HepG2 (cell line): Measurements from ENCODE around the gene COPS4. TPM values are rescaled to one million over a fixed set of nuclear protein-coding genes. Genes with fewer than 3 reads are reported as not detected.

ENCODE experiments used
- AGO2 ChIP-seq: fragments of 200-400 bp; formaldehyde crosslinking; optimal IDR thresholded peaks from 2 replicates; pipeline ENCODE3; 2017; ENCODE audit warnings: mild to moderate bottlenecking, low read depth, low read length, moderate library complexity
- ARID3A ChIP-seq: IDR thresholded peaks from 2 replicates; pipeline ENCODE4 v1.6.1; 2012; ENCODE audit warnings: low read depth, low read length, improper control_type of control experiment
- CCAR2 ChIP-seq: fragments of 200-400 bp; formaldehyde crosslinking; optimal IDR thresholded peaks from 2 replicates; pipeline ENCODE3; 2018; ENCODE audit warnings: low read depth, mild to moderate bottlenecking, low read length, moderate library complexity
- EZH2 ChIP-seq: conservative IDR thresholded peaks from 2 replicates; pipeline ENCODE4 v1.6.1; 2012; ENCODE audit warnings: mild to moderate bottlenecking, low read depth, low read length, moderate library complexity
- FOSL1 ChIP-seq: sonication (generic); formaldehyde crosslinking; IDR thresholded peaks from 2 replicates; pipeline ENCODE4 v1.9.0; 2021; ENCODE audit warnings: missing genetic modification reagents, borderline replicate concordance
- GZF1 ChIP-seq: sonication (generic); formaldehyde crosslinking; IDR thresholded peaks from 2 replicates; pipeline ENCODE4 v1.5.1; 2020; ENCODE audit warnings: mild to moderate bottlenecking, missing genetic modification reagents
- HINFP ChIP-seq: sonication (generic); formaldehyde crosslinking; IDR thresholded peaks from 2 replicates; pipeline ENCODE4 v1.4.0; 2020; ENCODE audit warnings: low read depth, mild to moderate bottlenecking, missing genetic modification reagents
- HMG20B ChIP-seq: conservative IDR thresholded peaks from 2 replicates; pipeline ENCODE4 v1.6.1; 2016; ENCODE audit warnings: missing genetic modification reagents, missing compliant biosample characterization
- KDM6A ChIP-seq: IDR thresholded peaks from 2 replicates; pipeline ENCODE4 v1.6.1; 2016; ENCODE audit warnings: low read depth
- MAZ ChIP-seq, 2 experiments: sonication (generic) in 1 of 2; formaldehyde crosslinking in 1 of 2; IDR thresholded peaks; 2 replicates each; pipeline versions ENCODE4 v1.5.0 to v1.6.1; 2012 to 2020; ENCODE audit warnings: low read depth in 2 of 2, mild to moderate bottlenecking in 2 of 2, borderline replicate concordance in 1 of 2, improper control_type of control experiment in 1 of 2, low read length in 1 of 2, missing genetic modification reagents in 1 of 2, moderate library complexity in 1 of 2
- MLX ChIP-seq: IDR thresholded peaks from 2 replicates; pipeline ENCODE4 v1.6.1; 2016
- MXD1 ChIP-seq: sonication (generic); formaldehyde crosslinking; IDR thresholded peaks from 2 replicates; pipeline ENCODE4 v1.4.0; 2020; ENCODE audit warnings: mild to moderate bottlenecking, missing genetic modification reagents
- RXRA ChIP-seq: sonication (generic); formaldehyde crosslinking; IDR thresholded peaks from 2 replicates; pipeline ENCODE4 v1.5.1; 2020; ENCODE audit warnings: missing genetic modification reagents
- THRA ChIP-seq: sonication (generic); formaldehyde crosslinking; IDR thresholded peaks from 2 replicates; pipeline ENCODE4 v1.4.0; 2020; ENCODE audit warnings: missing genetic modification reagents, borderline replicate concordance
- WIZ ChIP-seq: sonication (generic); formaldehyde crosslinking; IDR thresholded peaks from 2 replicates; pipeline ENCODE4 v1.5.1; 2020; ENCODE audit warnings: mild to moderate bottlenecking, missing genetic modification reagents
- YY1 ChIP-seq: IDR thresholded peaks from 2 replicates; pipeline ENCODE4 v1.6.1; 2011; ENCODE audit warnings: low read length, low read depth, moderate library complexity, mild to moderate bottlenecking; ENCODE audit not compliant: insufficient read depth, insufficient replicate concordance
- ZFP41 ChIP-seq: sonication (generic); formaldehyde crosslinking; IDR thresholded peaks from 2 replicates; pipeline ENCODE4 v1.4.0; 2020; ENCODE audit warnings: mild to moderate bottlenecking, missing genetic modification reagents, borderline replicate concordance
- ZNF3 ChIP-seq: IDR thresholded peaks from 2 replicates; pipeline ENCODE4 v1.7.0; 2017; ENCODE audit warnings: inconsistent platforms
- ZNF350 ChIP-seq: sonication (generic); formaldehyde crosslinking; IDR thresholded peaks from 2 replicates; pipeline ENCODE4 v1.4.0; 2020; ENCODE audit warnings: mild to moderate bottlenecking, low read depth, missing genetic modification reagents, borderline replicate concordance
- ZNF740 ChIP-seq: sonication (generic); formaldehyde crosslinking; IDR thresholded peaks from 2 replicates; pipeline ENCODE4 v1.4.0; 2020; ENCODE audit warnings: missing genetic modification reagents
- ZNF747 ChIP-seq: sonication (generic); formaldehyde crosslinking; IDR thresholded peaks from 2 replicates; pipeline ENCODE4 v1.8.1; 2023; ENCODE audit warnings: missing genetic modification reagents, mild to moderate bottlenecking, borderline replicate concordance
- ZSCAN29 ChIP-seq: sonication (generic); formaldehyde crosslinking; conservative IDR thresholded peaks from 2 replicates; pipeline ENCODE4 v1.4.0; 2020; ENCODE audit warnings: mild to moderate bottlenecking, missing genetic modification reagents
- polyA plus RNA-seq, 8 experiments: library from polyadenylated mRNA; depleted of rRNA in 3 of 8; stranded (reverse) in 7 of 8; unstranded in 1 of 8; fragments of >200 nt; fragmentation: Illumina TruSeq in 4 of 8; extraction: Trizol in 4 of 8; gene quantifications; 2 replicates each; pipeline versions ENCODE4 v1.2.1 to v1.2.3, GENCODE V29; 2011 to 2016; ENCODE audit warnings: low read depth in 4 of 8, missing spikeins in 1 of 8, mixed read lengths in 1 of 8; ENCODE audit not compliant: insufficient read depth in 1 of 8
- total RNA-seq, 5 experiments: library from RNA; depleted of rRNA; stranded (reverse); fragments of >200 nt; fragmentation: Illumina TruSeq; extraction: Trizol; gene quantifications; 2 replicates each; pipeline ENCODE4 v1.2.3, GENCODE V29; 2016; ENCODE audit warnings: low read depth in 1 of 5

COPS4 gene
- total and polyA plus RNA-seq, 2 of the 13 experiments (the other 11 are each of a cell fraction or from before 2014, with no cell fraction given): 28.8 to 52.5 TPM

- TF ChIP-seq HINFP (CRISPR knock-in tag) (peak; percentile 77; the same call in 1 of the 2 replicates), ZFP41 (CRISPR knock-in tag) (peak; percentile 42; the same call in 1 of the 2 replicates), ZNF350 (CRISPR knock-in tag) (peak; percentile 92), ZSCAN29 (peak; percentile 88), EZH2 (no peak), THRA (CRISPR knock-in tag) (peak; percentile 46; the same call in 1 of the 2 replicates), CCAR2 (peak; percentile 94), FOSL1 (CRISPR knock-in tag) (no peak), ARID3A (peak; percentile 53; the same call in 1 of the 2 replicates), AGO2 (no peak), MAZ (IDR thresholded peaks at IDR 0.05; ENCODE audit: borderline replicate concordance, low read depth, low read length) (peak; percentile 89; the same call in 1 of the 2 replicates), MAZ (CRISPR knock-in tag; IDR thresholded peaks at IDR 0.05; ENCODE audit: low read depth) (peak; percentile 73), KDM6A (CRISPR knock-in tag) (no peak), HMG20B (CRISPR knock-in tag) (peak; percentile 74), ZNF747 (CRISPR knock-in tag) (peak; percentile 65), MXD1 (CRISPR knock-in tag) (peak; percentile 49; the same call in 1 of the 2 replicates), ZNF740 (no peak), MLX (peak; percentile 66; the same call in 1 of the 2 replicates), RXRA (CRISPR knock-in tag) (peak; percentile 85), ZNF3 (no peak), WIZ (CRISPR knock-in tag) (0 out of 2 replicates have a peak, but pooled peaks have one; percentile 15), GZF1 (CRISPR knock-in tag) (no peak), YY1 (peak; percentile 95)
Observed at GRCh38 chr4:83034630-83035494, at the start of gene COPS4 (continued).
